ENCODE data around the gene ACSS2.

The ACSS2 gene
- total RNA-seq = 12.8 to 15.5 reads per million in 2 donors

DNA sequence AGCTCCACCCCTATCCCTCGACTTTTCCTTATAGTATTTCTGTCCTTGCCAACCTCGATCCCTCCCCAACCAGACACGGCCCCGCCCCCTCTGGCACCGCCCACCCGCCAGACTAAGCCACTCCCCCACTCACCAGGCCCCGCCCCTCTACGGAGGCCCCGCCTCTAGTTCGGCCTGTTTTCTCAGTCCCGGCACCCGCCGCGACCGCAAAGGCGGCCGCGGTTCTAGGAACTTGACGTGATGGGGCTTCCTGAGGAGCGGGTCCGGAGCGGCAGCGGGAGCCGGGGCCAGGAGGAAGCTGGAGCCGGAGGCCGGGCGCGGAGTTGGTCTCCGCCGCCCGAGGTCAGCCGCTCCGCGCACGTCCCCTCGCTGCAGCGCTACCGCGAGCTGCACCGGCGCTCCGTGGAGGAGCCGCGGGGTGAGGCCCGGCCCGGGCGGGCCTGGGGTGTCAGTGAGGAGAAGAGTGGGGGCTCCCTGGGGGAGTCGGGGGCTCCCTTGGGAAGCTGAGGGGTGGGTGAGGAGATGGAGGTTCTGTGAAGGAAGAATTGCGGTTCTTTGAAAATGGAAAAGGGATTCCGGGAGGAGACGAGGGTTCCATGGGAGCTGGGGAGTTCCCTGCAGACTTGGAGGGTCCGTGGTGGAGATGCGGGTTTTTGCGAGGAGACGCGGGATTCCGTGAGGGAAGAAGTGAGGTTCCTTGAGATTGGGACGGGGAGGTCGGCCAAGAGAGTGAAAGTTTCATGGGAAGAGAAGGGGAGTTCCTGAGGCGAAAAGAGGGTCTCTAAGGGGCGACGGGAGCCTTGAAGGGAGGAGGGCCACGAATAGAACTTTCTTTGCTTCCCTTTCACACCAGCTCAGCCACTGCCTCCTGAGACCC lies at the start of gene ACSS2:
ACSS2 (plus strand) TSS at position 207 of the 877 bp plus-strand sequence; CDS start at position 241, 34 bp downstream.
- peak; percentile 80 for DNase-seq

- DNase-seq = no peak
These were observed 47.2 kb upstream of the ACSS2 start for GRCh38 chr20:34829191-34829590.

GRCh38 chr20:34831936-34832335 lies 44.5 kb upstream of the ACSS2 start:
- no peak for DNase-seq

- DNase-seq = no peak
These were observed 41.9 kb upstream of the ACSS2 start for GRCh38 chr20:34834459-34834893.

GRCh38 chr20:34842143-34842542 lies 34.3 kb upstream of the ACSS2 start:
- DNase-seq = no peak

- no peak for DNase-seq
These were observed 33.0 kb upstream of the ACSS2 start for GRCh38 chr20:34843421-34843820.

DNA sequence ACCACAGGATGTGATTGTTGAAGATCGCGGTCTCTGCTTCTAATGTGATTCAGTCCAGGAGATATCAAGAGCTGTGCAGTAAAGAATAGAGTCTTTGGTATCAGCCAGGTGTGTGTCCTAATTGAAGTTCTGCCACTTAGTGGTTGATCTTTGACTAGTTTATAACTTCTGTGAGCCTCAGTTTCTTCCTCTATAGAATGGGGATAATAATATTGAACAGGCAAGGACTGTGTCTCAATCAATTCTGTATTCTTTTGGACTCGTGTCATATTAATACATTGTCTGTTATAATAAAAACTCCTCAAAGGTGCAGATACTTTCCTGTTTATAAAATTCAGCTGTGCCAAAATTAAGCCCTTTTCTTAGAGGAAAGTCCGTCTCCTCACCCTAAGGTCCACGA lies 27.8 kb upstream of the ACSS2 start:
- no peak for DNase-seq

GRCh38 chr20:34849778-34850177 lies 26.6 kb upstream of the ACSS2 start:
- no peak for DNase-seq

- DNase-seq = no peak
These were observed 25.4 kb upstream of the ACSS2 start for GRCh38 chr20:34850969-34851368.

GRCh38 chr20:34852298-34852697 lies 24.1 kb upstream of the ACSS2 start:
- DNase-seq = no peak

GRCh38 chr20:34859367-34859766 lies 17.0 kb upstream of the ACSS2 start:
- DNase-seq = no peak

DNA sequence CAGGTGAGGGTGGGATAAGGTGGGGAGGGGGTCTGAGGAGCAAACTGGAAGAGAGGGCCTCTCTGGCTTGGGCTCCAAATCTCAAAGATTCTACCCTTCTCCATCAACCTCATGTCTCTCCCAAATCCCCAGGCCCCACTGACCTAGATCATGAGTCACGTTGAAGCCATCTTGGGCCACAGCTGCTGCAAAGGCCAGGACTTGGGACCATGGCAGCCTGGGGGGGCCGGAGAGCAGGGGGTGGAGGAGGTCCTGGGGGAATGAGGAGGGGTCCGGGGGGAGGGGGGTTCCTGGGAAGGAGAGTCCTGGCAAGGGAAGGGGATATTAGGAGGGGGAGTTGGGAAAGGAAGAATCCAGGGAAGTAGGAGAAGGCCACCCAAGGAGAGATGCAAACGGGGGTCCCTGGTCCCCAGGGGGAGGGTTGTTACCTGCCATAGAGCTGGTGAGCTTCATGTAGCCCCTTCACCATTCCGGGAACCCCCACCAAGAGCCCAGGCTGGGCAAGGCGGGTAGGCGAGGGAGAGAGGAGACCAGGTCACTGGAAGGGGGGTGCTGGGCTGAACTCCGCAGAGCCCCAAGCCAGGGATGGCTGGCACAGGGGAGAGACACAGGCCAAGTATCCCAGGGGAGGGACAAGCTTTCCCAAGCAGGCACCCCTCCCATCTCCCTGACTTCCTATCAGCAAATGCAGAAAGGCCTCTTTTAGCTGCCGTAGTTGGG lies 16.4 kb upstream of the ACSS2 start:
- DNase-seq = no peak

- no peak for DNase-seq
These were observed 14.9 kb upstream of the ACSS2 start for GRCh38 chr20:34861386-34862084.

GRCh38 chr20:34862724-34863123 lies 13.7 kb upstream of the ACSS2 start:
- no peak for DNase-seq

GRCh38 chr20:34863421-34863965 lies 12.9 kb upstream of the ACSS2 start:
- no peak for DNase-seq

DNA sequence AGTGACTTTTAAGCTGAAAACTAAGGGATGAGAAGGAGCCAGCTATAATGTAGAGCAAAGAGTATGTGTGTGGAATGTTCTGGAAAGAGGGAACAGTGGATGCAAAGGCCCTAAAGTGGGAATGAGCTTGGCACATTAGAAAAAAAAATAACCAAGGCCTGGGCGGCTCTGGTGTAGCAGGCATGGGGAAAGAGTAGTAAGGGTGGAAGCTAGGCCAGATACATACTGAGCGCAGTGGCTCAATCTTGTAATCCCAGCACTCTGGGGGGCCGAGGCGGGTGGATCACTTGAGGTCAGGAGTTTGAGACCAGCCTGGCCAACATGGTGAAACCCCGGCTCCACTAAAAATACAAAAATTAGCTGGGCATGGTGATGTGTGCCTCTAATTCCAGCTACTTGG lies 12.2 kb upstream of the ACSS2 start:
- DNase-seq = no peak

DNA sequence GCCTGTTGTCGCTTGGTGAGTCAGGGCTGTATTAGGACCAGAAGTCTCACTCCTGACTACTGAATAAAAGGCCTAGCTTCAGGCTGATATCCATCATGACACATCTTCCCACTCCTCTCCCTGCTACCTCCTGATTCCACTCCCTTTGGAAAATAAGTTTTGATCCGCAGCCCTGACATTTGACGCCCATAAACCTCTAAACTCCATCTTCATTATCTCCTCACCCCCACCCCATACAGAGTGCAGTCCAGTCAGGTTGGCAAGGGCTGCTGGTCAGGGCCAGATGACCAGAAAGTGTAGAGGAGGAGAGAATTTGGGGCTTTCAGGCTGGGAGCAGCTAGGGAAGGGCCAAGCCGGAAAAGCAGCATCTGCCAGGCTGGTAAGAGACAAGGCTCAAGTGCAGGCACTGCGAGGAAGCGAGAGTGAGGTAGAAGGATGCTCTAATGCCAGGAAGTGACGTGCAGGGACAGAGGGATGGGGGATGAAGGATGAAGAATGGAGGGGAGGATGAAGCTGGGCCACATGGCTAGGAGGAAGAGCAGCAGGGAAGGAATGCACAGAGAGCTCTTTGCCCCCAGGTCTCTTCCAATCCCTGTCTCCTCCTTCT lies 5.0 kb upstream of the ACSS2 start:
- DNase-seq = no peak

GRCh38 chr20:34871966-34872621 lies 4.3 kb upstream of the ACSS2 start:
- DNase-seq = no peak

- DNase-seq = peak; percentile 72
These were observed 3.7 kb upstream of the ACSS2 start, which contains the start of gene GGT7 for GRCh38 chr20:34872622-34873224. Gene GGT7, minus strand, starts transcription at chr20:34872856. Its CDS starts 41 bp downstream, at chr20:34872815.

GRCh38 chr20:34873583-34874093 lies 2.8 kb upstream of the ACSS2 start:
- no peak for DNase-seq

- DNase-seq = no peak
These were observed 2.2 kb upstream of the ACSS2 start for GRCh38 chr20:34874094-34874654.

Measured in activated gamma-delta T cell (primary cell).